ENCODE measurements around the gene GJB6. TPM values are rescaled to one million over a fixed set of nuclear protein-coding genes. Genes with fewer than 3 reads are reported as not detected.

Gene GJB6
- total and polyA plus RNA-seq, 2 experiments from 2014 or later, result not detected

- Histone ChIP-seq H3K36me3 (ENCODE audit: insufficient read depth) (no peaks in the 10 kb centered on the region), H3K27ac (ENCODE audit: low read depth) (no peak overlapping the region), H3K9me2 (ENCODE audit: insufficient read depth) (no peaks in the 10 kb centered on the region), H3K4me3 (no peak overlapping the region), H3K4me1 (ENCODE audit: insufficient read depth) (no peaks in the 10 kb centered on the region), H4K20me1 (replicated peaks; ENCODE audit: insufficient read depth) (0 out of 2 replicates have a peak, but pooled peaks cover 1% of the 10 kb centered on the region), H3K79me2 (replicated peaks; ENCODE audit: insufficient read depth) (no peaks in the 10 kb centered on the region), H3K27me3 (ENCODE audit: insufficient read depth) (peaks cover 27% of the 10 kb centered on the region), H3K4me2 (no peak overlapping the region), H2AFZ (no peak overlapping the region), H3F3A (replicated peaks; ENCODE audit: low read depth) (no peaks in the 10 kb centered on the region)
- Mint-ChIP-seq H3K4me3 (no peak overlapping the region), H3K36me3 (ENCODE audit: low read depth) (no peaks in the 10 kb centered on the region), H3K27ac (no peak overlapping the region), H3K9me3 (no peaks in the 10 kb centered on the region; the same call in 2 of the 3 replicates), H3K4me1 (peaks cover 2% of the 10 kb centered on the region; the same call in 1 of the 3 replicates), H3K27me3 (ENCODE audit: insufficient read depth, low read depth, poor library complexity) (peaks cover 8% of the 10 kb centered on the region)
- TF ChIP-seq CTCF (conservative IDR thresholded peaks at IDR 0.05; ENCODE audit: low read depth in 2 of 2), result no peak
- DNase-seq (ENCODE audit: low spot score) (no peak), ATAC-seq (no peak)
These were observed 50.9 kb downstream of the GJB6 start for GRCh38 chr13:20181188-20181587.

- Histone ChIP-seq H3F3A (replicated peaks; ENCODE audit: low read depth) (no peaks in the 10 kb centered on the region), H3K9me2 (ENCODE audit: insufficient read depth) (no peaks in the 10 kb centered on the region), H2AFZ (peak overlapping the region; percentile 89; the same call in 1 of the 2 replicates), H3K27me3 (ENCODE audit: insufficient read depth) (peaks cover 37% of the 10 kb centered on the region), H3K4me1 (ENCODE audit: insufficient read depth) (no peaks in the 10 kb centered on the region), H4K20me1 (replicated peaks; ENCODE audit: insufficient read depth) (no peaks in the 10 kb centered on the region), H3K79me2 (replicated peaks; ENCODE audit: insufficient read depth) (no peaks in the 10 kb centered on the region), H3K36me3 (ENCODE audit: insufficient read depth) (no peaks in the 10 kb centered on the region), H3K4me3 (no peak overlapping the region), H3K27ac (ENCODE audit: low read depth) (no peak overlapping the region), H3K4me2 (no peak overlapping the region)
- Mint-ChIP-seq H3K4me1 (peaks cover 8% of the 10 kb centered on the region), H3K36me3 (ENCODE audit: low read depth) (no peaks in the 10 kb centered on the region), H3K4me3 (no peak overlapping the region), H3K27me3 (ENCODE audit: insufficient read depth, low read depth, poor library complexity) (peaks cover 15% of the 10 kb centered on the region), H3K27ac (no peak overlapping the region), H3K9me3 (no peaks in the 10 kb centered on the region; the same call in 2 of the 3 replicates)
- no peak for DNase-seq (ENCODE audit: low spot score)
- no peak for ATAC-seq
- TF ChIP-seq CTCF (conservative IDR thresholded peaks at IDR 0.05; ENCODE audit: low read depth in 2 of 2), result no peak
- no peak for TF ChIP-seq EZH2phosphoT487 (IDR thresholded peaks at IDR 0.05; ENCODE audit: unreplicated experiment)
- no peak for TF ChIP-seq ETS1 (IDR thresholded peaks at IDR 0.05)
- TF ChIP-seq ZNF114 (CRISPR knock-in tag; IDR thresholded peaks at IDR 0.05), result no peak
- no peak for TF ChIP-seq NANOG (IDR thresholded peaks at IDR 0.05; ENCODE audit: borderline replicate concordance)
- no peak for TF ChIP-seq POLR2AphosphoS5 (IDR thresholded peaks at IDR 0.05; ENCODE audit: low read depth)
- TF ChIP-seq REST (IDR thresholded peaks at IDR 0.05; ENCODE audit: unreplicated experiment), result no peak
These were observed 54.0 kb downstream of the GJB6 start for GRCh38 chr13:20178156-20178555.
